Mesenchymal stem cell (in vitro differentiated cells and primary cell): ENCODE results near the gene KAT14.

Source experiments
- DNase-seq: peaks from one replicate; pipeline ENCODE4 v3.0.0-alpha.2; 2013
- H2AFZ ChIP-seq: one replicate; pipeline ENCODE4 v1.6.1; 2013; ENCODE audit warnings: low read depth, mild to moderate bottlenecking, control low read depth, inconsistent platforms, low read length, moderate library complexity
- H2AK5ac ChIP-seq: 2 replicates; pipeline ENCODE4 v1.6.1; 2013; ENCODE audit warnings: low read length, moderate library complexity, mild to moderate bottlenecking, inconsistent platforms; ENCODE audit not compliant: severe bottlenecking
- H2BK120ac ChIP-seq: one replicate; pipeline ENCODE4 v1.6.1; 2013; ENCODE audit warnings: low read depth, mild to moderate bottlenecking, inconsistent platforms, low read length, moderate library complexity
- H2BK12ac ChIP-seq, 2 experiments: one replicate each; pipeline ENCODE4 v1.6.1; 2013; ENCODE audit warnings: inconsistent platforms in 2 of 2, low read length in 2 of 2, mild to moderate bottlenecking in 2 of 2, moderate library complexity in 2 of 2, control low read depth in 1 of 2
- H2BK15ac ChIP-seq: one replicate; pipeline ENCODE4 v1.6.1; 2013; ENCODE audit warnings: mild to moderate bottlenecking, low read depth, inconsistent platforms; ENCODE audit not compliant: poor library complexity, severe bottlenecking
- H2BK5ac ChIP-seq: 2 replicates; pipeline ENCODE4 v1.6.1; 2013; ENCODE audit warnings: low read depth, mild to moderate bottlenecking, low read length, control low read depth, inconsistent platforms; ENCODE audit not compliant: poor library complexity, severe bottlenecking
- H3K14ac ChIP-seq, 2 experiments: one replicate each; pipeline ENCODE4 v1.6.1; 2013; ENCODE audit warnings: inconsistent platforms in 2 of 2, low read length in 2 of 2, control low read depth in 1 of 2, mild to moderate bottlenecking in 1 of 2, moderate library complexity in 1 of 2
- H3K18ac ChIP-seq, 2 experiments: one replicate each; pipeline ENCODE4 v1.6.1; 2013; ENCODE audit warnings: inconsistent platforms in 2 of 2, low read length in 2 of 2, control low read depth in 1 of 2, low read depth in 1 of 2, mild to moderate bottlenecking in 1 of 2
- H3K23ac ChIP-seq, 2 experiments: one replicate each; pipeline ENCODE4 v1.6.1; 2013; ENCODE audit warnings: inconsistent platforms in 2 of 2, low read length in 2 of 2, mild to moderate bottlenecking in 2 of 2, moderate library complexity in 2 of 2, control low read depth in 1 of 2
- H3K27ac ChIP-seq: 2 replicates; pipeline ENCODE4 v1.5.1; 2013; ENCODE audit warnings: mild to moderate bottlenecking, moderate library complexity, low read length, control low read depth, inconsistent platforms; ENCODE audit not compliant: poor library complexity, severe bottlenecking
- H3K27me3 ChIP-seq, 2 experiments: 2 replicates each; pipeline versions ENCODE4 v1.6.1 to v1.7.0; 2013; ENCODE audit warnings: low read length in 2 of 2, mild to moderate bottlenecking in 2 of 2, moderate library complexity in 2 of 2, control low read depth in 1 of 2, inconsistent platforms in 1 of 2; ENCODE audit not compliant: control insufficient read depth in 1 of 2, insufficient read depth in 1 of 2
- H3K36me3 ChIP-seq, 2 experiments: 2 replicates each; pipeline versions ENCODE4 v1.6.1 to v1.7.0; 2013; ENCODE audit warnings: low read length in 2 of 2, control low read depth in 1 of 2, inconsistent platforms in 1 of 2, low read depth in 1 of 2, mild to moderate bottlenecking in 1 of 2; ENCODE audit not compliant: insufficient read depth in 2 of 2, control insufficient read depth in 1 of 2
- H3K4ac ChIP-seq, 2 experiments: one replicate each; pipeline ENCODE4 v1.6.1; 2013; ENCODE audit warnings: inconsistent platforms in 2 of 2, low read length in 2 of 2, mild to moderate bottlenecking in 2 of 2, moderate library complexity in 2 of 2, control low read depth in 1 of 2, low read depth in 1 of 2
- H3K4me1 ChIP-seq: 2 replicates; pipeline ENCODE4 v1.6.1; 2013; ENCODE audit warnings: low read depth, low read length, control low read depth; ENCODE audit not compliant: control insufficient read depth, insufficient read depth
- H3K4me2 ChIP-seq: 2 replicates; pipeline ENCODE4 v1.6.1; 2013; ENCODE audit warnings: low read length, mild to moderate bottlenecking, inconsistent platforms; ENCODE audit not compliant: poor library complexity, severe bottlenecking
- H3K4me3 ChIP-seq, 2 experiments: 2 replicates each; pipeline versions ENCODE4 v1.5.1 to v1.7.0; 2013; ENCODE audit warnings: low read length in 2 of 2, mild to moderate bottlenecking in 2 of 2, control low read depth in 1 of 2, low read depth in 1 of 2; ENCODE audit not compliant: insufficient read depth in 1 of 2
- H3K79me1 ChIP-seq: replicated peaks from 2 replicates; pipeline ENCODE4 v1.6.1; 2013; ENCODE audit warnings: mild to moderate bottlenecking, control low read depth, low read length, inconsistent platforms; ENCODE audit not compliant: poor library complexity, severe bottlenecking
- H3K9ac ChIP-seq: 2 replicates; pipeline ENCODE4 v1.7.0; 2013; ENCODE audit warnings: mild to moderate bottlenecking, low read length, moderate library complexity
- H3K9me3 ChIP-seq: 2 replicates; pipeline ENCODE4 v1.7.0; 2013; ENCODE audit warnings: mild to moderate bottlenecking, low read length; ENCODE audit not compliant: control insufficient read depth
- H4K8ac ChIP-seq: one replicate; pipeline ENCODE4 v1.6.1; 2013; ENCODE audit warnings: inconsistent platforms, mild to moderate bottlenecking, low read length, moderate library complexity
- H4K91ac ChIP-seq: one replicate; pipeline ENCODE4 v1.6.1; 2013; ENCODE audit warnings: mild to moderate bottlenecking, low read length, inconsistent platforms
- WGBS: methylation state at CpG from one replicate; pipeline ENCODE4 v1.1.7; 2013; ENCODE audit warnings: mixed read lengths; 5-methylcytosine and 5-hydroxymethylcytosine counted together

KAT14 gene

GRCh38 chr20:18144541-18145099, 7.0 kb downstream of the KAT14 start:
- no peaks in the 10 kb centered on the region for H3K27me3 ChIP-seq
- H3K14ac ChIP-seq, result no peak overlapping the region
- no peak overlapping the region for H4K8ac ChIP-seq
- H3K36me3 ChIP-seq, result peaks cover 6 to 57% of the 10 kb centered on the region in 2 experiments
- H3K9me3 ChIP-seq, result no peaks in the 10 kb centered on the region
- H2AK5ac ChIP-seq, result no peak overlapping the region
- H3K4me1 ChIP-seq, result peaks cover 2% of the 10 kb centered on the region
- WGBS, result no CpG with 5 or more reads among the region's 1 CpG
- no peak overlapping the region for H4K91ac ChIP-seq
- no peak overlapping the region for H3K4me3 ChIP-seq
- no peak overlapping the region for H3K18ac ChIP-seq
- no peak overlapping the region for H2BK15ac ChIP-seq
- H3K23ac ChIP-seq, result no peak overlapping the region
- no peak overlapping the region for H2AFZ ChIP-seq
- no peak overlapping the region for H3K4ac ChIP-seq
- H2BK120ac ChIP-seq, result no peak overlapping the region
- H2BK12ac ChIP-seq, result no peak overlapping the region
- no peak overlapping the region for H3K4me2 ChIP-seq
- no peak overlapping the region for H3K9ac ChIP-seq
- peaks cover 14% of the 10 kb centered on the region for H3K79me1 ChIP-seq
- DNase-seq, result no peak
- no peak overlapping the region for H3K27ac ChIP-seq
- H2BK5ac ChIP-seq, result no peak overlapping the region

- Histone ChIP-seq H3K9me3 (no peaks in the 10 kb centered on the region), H3K27ac (no peak overlapping the region), H3K14ac (no peak overlapping the region), H3K9ac (no peak overlapping the region), H3K4ac (no peak overlapping the region), H3K27me3 (no peaks in the 10 kb centered on the region), H2AFZ (no peak overlapping the region), H2BK5ac (no peak overlapping the region), H3K18ac (no peak overlapping the region), H3K4me1 (no peaks in the 10 kb centered on the region), H4K91ac (no peak overlapping the region), H3K36me3 (peaks cover 16 to 64% of the 10 kb centered on the region in 2 experiments), H3K23ac (no peak overlapping the region), H3K79me1 (peaks cover 6% of the 10 kb centered on the region), H4K8ac (no peak overlapping the region), H3K4me3 (no peak overlapping the region), H2BK120ac (no peak overlapping the region), H2AK5ac (no peak overlapping the region), H2BK12ac (no peak overlapping the region), H3K4me2 (no peak overlapping the region), H2BK15ac (no peak overlapping the region)
- DNase-seq, result no peak
- 97% methylated on average over 8 of the region's 9 CpGs for WGBS
Measured at GRCh38 chr20:18154342-18154741, 16.7 kb downstream of the KAT14 start.

DNA sequence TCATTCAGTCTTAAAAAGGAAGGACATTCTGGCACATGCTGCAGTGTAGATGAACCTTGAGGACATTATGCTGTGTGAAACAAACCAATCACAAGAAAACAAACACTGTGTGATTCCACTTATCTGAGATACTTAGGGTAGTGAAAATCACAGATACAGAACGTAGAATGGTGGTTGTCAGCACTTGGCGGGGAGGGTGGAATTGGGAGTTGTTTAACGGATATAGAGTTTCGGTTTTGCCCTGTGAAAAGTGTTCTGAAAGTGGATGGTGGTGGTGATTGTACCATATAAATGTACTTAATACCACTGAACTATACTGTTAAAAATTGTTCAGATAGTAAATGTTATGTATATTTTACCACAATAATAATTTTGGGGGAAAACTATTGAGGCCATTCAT, 18.4 kb downstream of the KAT14 start:
- no peak overlapping the region for H3K9ac ChIP-seq
- H2BK5ac ChIP-seq, result no peak overlapping the region
- peaks cover 4% of the 10 kb centered on the region for H3K79me1 ChIP-seq
- no peak overlapping the region for H4K91ac ChIP-seq
- 90% methylated on average over 4 of the region's 4 CpGs for WGBS
- DNase-seq, result no peak
- no peak overlapping the region for H3K4me2 ChIP-seq
- H2BK15ac ChIP-seq, result no peak overlapping the region
- H3K27me3 ChIP-seq, result no peaks in the 10 kb centered on the region
- no peak overlapping the region for H3K23ac ChIP-seq
- no peak overlapping the region for H3K27ac ChIP-seq
- no peak overlapping the region for H3K4me3 ChIP-seq
- no peak overlapping the region for H3K14ac ChIP-seq
- no peak overlapping the region for H2BK12ac ChIP-seq
- H2AK5ac ChIP-seq, result no peak overlapping the region
- H3K18ac ChIP-seq, result no peak overlapping the region
- H3K4ac ChIP-seq, result no peak overlapping the region
- H3K9me3 ChIP-seq, result no peaks in the 10 kb centered on the region
- peaks cover 15 to 59% of the 10 kb centered on the region in 2 experiments for H3K36me3 ChIP-seq
- no peak overlapping the region for H2AFZ ChIP-seq
- H2BK120ac ChIP-seq, result no peak overlapping the region
- no peak overlapping the region for H4K8ac ChIP-seq
- H3K4me1 ChIP-seq, result no peaks in the 10 kb centered on the region

DNA sequence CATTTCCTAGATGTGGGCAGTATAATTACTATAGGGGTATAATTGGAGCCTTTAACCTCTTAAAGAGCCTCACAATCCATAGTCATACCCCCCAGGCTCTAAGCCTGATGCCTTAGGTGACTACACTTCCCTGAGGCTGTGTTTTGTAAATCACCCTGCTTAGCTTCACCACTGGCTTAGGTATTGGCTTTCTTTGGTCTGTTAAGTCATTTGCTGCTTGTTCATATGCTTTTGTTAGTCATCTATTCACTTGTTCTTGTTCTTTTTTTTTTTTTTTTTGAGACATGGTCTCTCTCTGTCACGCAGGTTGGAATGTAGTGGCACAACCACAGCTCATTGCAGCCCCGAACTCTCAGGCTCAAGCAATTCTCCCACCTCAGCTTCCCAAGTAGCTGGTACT, 26.7 kb downstream of the KAT14 start:
- DNase-seq, result no peak
- Histone ChIP-seq H3K9ac (no peak overlapping the region), H3K4me3 (no peak overlapping the region), H2BK15ac (no peak overlapping the region), H3K4me1 (no peaks in the 10 kb centered on the region), H4K8ac (no peak overlapping the region), H2BK5ac (no peak overlapping the region), H3K14ac (no peak overlapping the region), H2AK5ac (no peak overlapping the region), H3K27me3 (no peaks in the 10 kb centered on the region), H3K4ac (no peak overlapping the region), H3K18ac (no peak overlapping the region), H3K27ac (no peak overlapping the region), H3K9me3 (no peaks in the 10 kb centered on the region), H3K4me2 (no peak overlapping the region), H2BK120ac (no peak overlapping the region), H3K36me3 (peaks cover 17 to 48% of the 10 kb centered on the region in 2 experiments), H2AFZ (no peak overlapping the region), H3K23ac (no peak overlapping the region), H4K91ac (no peak overlapping the region), H2BK12ac (no peak overlapping the region), H3K79me1 (peaks cover 11% of the 10 kb centered on the region)
- WGBS, result 79% methylated on average over 2 of the region's 2 CpGs
